Measurements from ENCODE around the gene MIER2.

GRCh38 chr19:347946-348861 is 3.6 kb upstream of the MIER2 start:
- no peak for TF ChIP-seq CTCF (IDR thresholded peaks at IDR 0.05)
- TF ChIP-seq POLR2AphosphoS2 (conservative IDR thresholded peaks at IDR 0.05; ENCODE audit: low read length) = no peak
- no peak for TF ChIP-seq CEBPB (IDR thresholded peaks at IDR 0.05)
- TF ChIP-seq PHF8 (IDR thresholded peaks at IDR 0.05; ENCODE audit: borderline replicate concordance, low read depth) = no peak
- no peak for TF ChIP-seq MAZ (IDR thresholded peaks at IDR 0.05; ENCODE audit: borderline replicate concordance, low read depth, low read length)
- no peak for TF ChIP-seq POLR2A (IDR thresholded peaks at IDR 0.05; ENCODE audit: low read length)

Measured in A549 (cell line).